NCI-H2171 treated with DMSO at 0.1 percent for 48 hours (cell line): Measurements from ENCODE around the gene DHCR24.

Experiments used
- DNase-seq: peaks from one replicate; lab custom pipeline; 2025; lab: John Stamatoyannopoulos, UW

Gene DHCR24

GRCh38 chr1:54815086-54815876 lies 71.7 kb downstream of the DHCR24 start:
- DNase-seq: peak; percentile 70

GRCh38 chr1:54814571-54814970 lies 72.4 kb downstream of the DHCR24 start:
- no peak for DNase-seq

- DNase-seq: no peak
These were observed 72.9 kb downstream of the DHCR24 start for GRCh38 chr1:54814126-54814498.

GRCh38 chr1:54813485-54814125 lies 73.4 kb downstream of the DHCR24 start:
- no peak for DNase-seq

- DNase-seq: no peak
These were observed 74.1 kb downstream of the DHCR24 start for GRCh38 chr1:54812801-54813484.

GRCh38 chr1:54811739-54812655 lies 75.0 kb downstream of the DHCR24 start:
- DNase-seq: no peak

- DNase-seq: no peak
These were observed 75.9 kb downstream of the DHCR24 start for GRCh38 chr1:54811066-54811465.

GRCh38 chr1:54810153-54810942 lies 76.6 kb downstream of the DHCR24 start:
- DNase-seq: peak; percentile 61

- DNase-seq: no peak
These were observed 77.4 kb downstream of the DHCR24 start for GRCh38 chr1:54809496-54810074.

GRCh38 chr1:54808443-54809207 lies 78.4 kb downstream of the DHCR24 start:
- DNase-seq: no peak

- DNase-seq: no peak
These were observed 79.2 kb downstream of the DHCR24 start for GRCh38 chr1:54807756-54808155.

- no peak for DNase-seq
These were observed 79.9 kb downstream of the DHCR24 start for GRCh38 chr1:54806931-54807611.

GRCh38 chr1:54805981-54806381 lies 81.0 kb downstream of the DHCR24 start:
- DNase-seq: no peak

GRCh38 chr1:54805466-54805865 lies 81.5 kb downstream of the DHCR24 start:
- DNase-seq: no peak

- no peak for DNase-seq
These were observed 82.4 kb downstream of the DHCR24 start for GRCh38 chr1:54804471-54805132.

GRCh38 chr1:54803761-54804470 lies 83.1 kb downstream of the DHCR24 start:
- DNase-seq: no peak

- DNase-seq: no peak
These were observed 85.9 kb downstream of the DHCR24 start, which contains the start of gene TTC22 for GRCh38 chr1:54800899-54801759. TTC22 (minus strand) TSS chr1:54801323; CDS start chr1:54801163, 160 bp downstream.
